DND-41 (cell line): ENCODE measurements around the gene TTLL4.
"Not testable (repeated sequence)": the region's sequence is repeated elsewhere in the genome, so short reads cannot be mapped to it uniquely, and the experiment has no call there.

Experiments
- ATAC-seq: fragments of 200-7000 bp; cut with Tn5 transposase; 3 replicates; pipeline ENCODE4 v1.9.1; 2021; ENCODE audit warnings: low read depth; ENCODE audit not compliant: insufficient read depth
- DNase-seq: peaks from one replicate; pipeline ENCODE4 v3.0.0-alpha.2; 2020
- H2AFZ ChIP-seq: 2 replicates; pipeline ENCODE4 v1.6.0; 2012; ENCODE audit warnings: low read depth, low read length
- H3K27ac ChIP-seq: 2 replicates; pipeline ENCODE4 v1.5.1; 2012; ENCODE audit warnings: low read length, inconsistent platforms
- H3K27me3 ChIP-seq: fragments of 200-600 bp; sonication (generic); 2 replicates; pipeline ENCODE4 v1.6.0; 2012; ENCODE audit warnings: low read length, mild to moderate bottlenecking, inconsistent platforms; ENCODE audit not compliant: insufficient read depth, poor library complexity
- H3K36me3 ChIP-seq: 2 replicates; pipeline ENCODE4 v1.5.1; 2012; ENCODE audit warnings: low read length, inconsistent platforms; ENCODE audit not compliant: insufficient read depth
- H3K4me1 ChIP-seq: 2 replicates; pipeline ENCODE4 v1.5.1; 2012; ENCODE audit warnings: mild to moderate bottlenecking, low read length; ENCODE audit not compliant: insufficient read depth
- H3K4me2 ChIP-seq: 2 replicates; pipeline ENCODE4 v1.6.0; 2012; ENCODE audit warnings: mild to moderate bottlenecking, moderate library complexity, low read length, inconsistent platforms; ENCODE audit not compliant: insufficient read depth
- H3K4me3 ChIP-seq, 2 experiments: fragments of 200-600 bp in 1 of 2; shearing (Covaris generic) in 1 of 2; 2 replicates each; pipeline ENCODE4 v1.5.1; 2012 to 2016; ENCODE audit warnings: inconsistent platforms in 2 of 2, low read length in 2 of 2, mild to moderate bottlenecking in 2 of 2, low read depth in 1 of 2, moderate library complexity in 1 of 2
- H3K79me2 ChIP-seq: 2 replicates; pipeline ENCODE4 v1.6.0; 2012; ENCODE audit warnings: low read length, inconsistent platforms; ENCODE audit not compliant: insufficient read depth
- H3K9ac ChIP-seq: 2 replicates; pipeline ENCODE4 v1.6.0; 2012; ENCODE audit warnings: low read depth, mild to moderate bottlenecking, inconsistent platforms, low read length, moderate library complexity
- H3K9me3 ChIP-seq: 2 replicates; pipeline ENCODE4 v1.5.1; 2012; ENCODE audit warnings: low read length, moderate library complexity, mild to moderate bottlenecking, inconsistent platforms; ENCODE audit not compliant: insufficient read depth, severe bottlenecking
- H4K20me1 ChIP-seq: 2 replicates; pipeline ENCODE4 v1.6.0; 2012; ENCODE audit warnings: low read length; ENCODE audit not compliant: insufficient read depth
- EZH2 ChIP-seq: IDR thresholded peaks from 3 replicates; pipeline ENCODE4 v1.6.1; 2012; ENCODE audit warnings: borderline replicate concordance, low read depth, mild to moderate bottlenecking, moderate library complexity, low read length, inconsistent platforms; ENCODE audit not compliant: severe bottlenecking
- TF ChIP-seq, protein P1 (sequence below): IDR thresholded peaks from 2 replicates; pipeline ENCODE4 v1.5.1; 2012; ENCODE audit warnings: borderline replicate concordance, low read length, moderate library complexity, mild to moderate bottlenecking; ENCODE audit not compliant: poor library complexity, severe bottlenecking; ENCODE audit errors: extremely low read depth

The TTLL4 gene

DNA sequence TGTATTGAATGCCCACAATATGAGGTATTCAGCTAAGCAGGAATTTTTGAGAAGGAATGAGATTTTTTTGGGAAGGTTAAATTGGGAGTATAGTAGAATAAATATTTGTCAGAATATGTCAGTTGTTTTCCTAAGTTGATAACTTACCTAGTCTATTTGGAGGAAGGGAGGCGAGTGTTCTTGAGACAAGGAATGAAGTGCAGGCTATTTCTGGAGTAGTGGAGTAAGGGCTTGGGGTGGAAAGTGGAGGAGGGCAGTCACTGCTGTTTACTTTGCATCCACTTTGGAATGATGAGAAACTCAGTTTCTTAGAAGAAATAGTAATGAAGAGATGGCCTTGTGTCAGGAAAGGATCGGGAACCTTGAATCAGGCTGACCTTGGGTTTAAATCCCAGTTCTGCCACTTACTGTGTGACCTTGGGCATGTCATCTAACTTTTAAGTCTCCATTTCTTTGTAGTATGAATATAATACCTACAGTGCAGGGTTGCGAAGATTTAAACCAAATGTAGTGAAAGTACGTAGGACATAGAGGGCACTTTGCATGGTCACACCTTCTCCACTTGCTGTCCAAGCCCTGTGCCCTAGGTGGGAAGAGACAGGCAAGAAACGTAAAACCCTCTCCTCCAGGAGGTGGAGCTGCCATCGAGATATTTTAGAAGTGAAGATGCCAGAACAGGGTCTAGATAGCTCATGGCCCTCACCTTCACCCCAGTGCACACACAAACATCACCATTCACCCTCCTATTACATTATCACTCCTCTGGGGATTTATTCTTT is 46.2 kb downstream of the TTLL4 start:
- Histone ChIP-seq H3K9ac (no peak overlapping the region), H3K4me1 (no peaks in the 10 kb centered on the region), H3K27me3 (no peaks in the 10 kb centered on the region), H3K27ac (no peak overlapping the region), H2AFZ (no peak overlapping the region), H3K4me2 (no peak overlapping the region), H3K79me2 (no peaks in the 10 kb centered on the region), H3K9me3 (no peaks in the 10 kb centered on the region), H3K4me3 (no peak overlapping the region), H4K20me1 (no peaks in the 10 kb centered on the region), H3K36me3 (peaks cover 60% of the 10 kb centered on the region)
- no peak for DNase-seq
- ATAC-seq, result no peak
- TF ChIP-seq, protein P1, sequence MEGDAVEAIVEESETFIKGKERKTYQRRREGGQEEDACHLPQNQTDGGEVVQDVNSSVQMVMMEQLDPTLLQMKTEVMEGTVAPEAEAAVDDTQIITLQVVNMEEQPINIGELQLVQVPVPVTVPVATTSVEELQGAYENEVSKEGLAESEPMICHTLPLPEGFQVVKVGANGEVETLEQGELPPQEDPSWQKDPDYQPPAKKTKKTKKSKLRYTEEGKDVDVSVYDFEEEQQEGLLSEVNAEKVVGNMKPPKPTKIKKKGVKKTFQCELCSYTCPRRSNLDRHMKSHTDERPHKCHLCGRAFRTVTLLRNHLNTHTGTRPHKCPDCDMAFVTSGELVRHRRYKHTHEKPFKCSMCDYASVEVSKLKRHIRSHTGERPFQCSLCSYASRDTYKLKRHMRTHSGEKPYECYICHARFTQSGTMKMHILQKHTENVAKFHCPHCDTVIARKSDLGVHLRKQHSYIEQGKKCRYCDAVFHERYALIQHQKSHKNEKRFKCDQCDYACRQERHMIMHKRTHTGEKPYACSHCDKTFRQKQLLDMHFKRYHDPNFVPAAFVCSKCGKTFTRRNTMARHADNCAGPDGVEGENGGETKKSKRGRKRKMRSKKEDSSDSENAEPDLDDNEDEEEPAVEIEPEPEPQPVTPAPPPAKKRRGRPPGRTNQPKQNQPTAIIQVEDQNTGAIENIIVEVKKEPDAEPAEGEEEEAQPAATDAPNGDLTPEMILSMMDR, result no peak
- TF ChIP-seq EZH2, result no peak

DNA sequence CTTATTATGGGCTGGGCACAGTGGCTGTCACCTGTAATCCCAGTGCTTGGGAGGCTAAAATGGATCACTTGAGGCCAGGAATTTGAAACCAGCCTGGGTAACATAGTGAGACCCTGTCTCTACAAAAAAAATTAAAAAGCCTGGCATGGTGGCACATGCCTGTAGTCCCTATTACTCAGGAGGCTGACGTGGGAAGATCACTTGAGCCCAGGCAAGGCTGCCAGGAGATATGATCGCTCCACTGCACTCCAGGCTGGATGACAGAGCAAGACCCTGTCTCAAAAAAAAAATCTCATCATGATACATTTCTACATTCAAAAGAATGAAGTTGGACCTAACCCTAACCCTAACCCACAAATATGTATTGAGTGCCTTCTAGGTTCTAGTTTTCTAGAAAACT is 51.2 kb downstream of the TTLL4 start:
- Histone ChIP-seq H3K79me2 (no peaks in the 10 kb centered on the region), H3K4me2 (no peak overlapping the region), H2AFZ (no peak overlapping the region), H3K9ac (no peak overlapping the region), H3K27me3 (no peaks in the 10 kb centered on the region), H3K27ac (no peak overlapping the region), H3K36me3 (peaks cover 15% of the 10 kb centered on the region; the same call in 1 of the 2 replicates), H3K4me1 (no peaks in the 10 kb centered on the region), H3K9me3 (no peaks in the 10 kb centered on the region), H4K20me1 (no peaks in the 10 kb centered on the region), H3K4me3 (no peak overlapping the region)
- no peak for ATAC-seq
- no peak for TF ChIP-seq EZH2
- TF ChIP-seq, protein P1, result no peak
- DNase-seq, result no peak

DNA sequence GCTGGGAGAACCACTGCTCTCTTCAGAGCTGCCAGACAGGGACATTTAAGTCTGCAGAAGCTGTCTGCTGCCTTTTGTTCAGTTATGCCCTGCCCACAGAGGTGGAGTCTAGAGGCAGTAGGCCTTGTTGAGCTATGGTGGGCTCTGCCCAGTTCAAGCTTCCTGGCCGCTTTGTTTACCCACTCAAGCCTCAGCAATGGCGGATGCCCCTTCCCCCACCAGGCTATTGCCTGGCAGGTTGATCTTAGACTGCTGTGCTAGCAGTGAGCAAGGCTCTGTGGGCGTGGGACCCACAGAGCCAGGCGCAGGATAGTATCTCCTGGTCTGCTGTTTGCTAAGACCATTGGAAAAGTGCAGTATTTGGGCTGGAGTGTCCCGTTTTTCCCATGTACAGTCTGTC is 62.1 kb downstream of the TTLL4 start:
- peaks cover 11% of the 10 kb centered on the region for H3K9me3 ChIP-seq
- not testable (repeated sequence) for H3K79me2 ChIP-seq, ATAC-seq

DNA sequence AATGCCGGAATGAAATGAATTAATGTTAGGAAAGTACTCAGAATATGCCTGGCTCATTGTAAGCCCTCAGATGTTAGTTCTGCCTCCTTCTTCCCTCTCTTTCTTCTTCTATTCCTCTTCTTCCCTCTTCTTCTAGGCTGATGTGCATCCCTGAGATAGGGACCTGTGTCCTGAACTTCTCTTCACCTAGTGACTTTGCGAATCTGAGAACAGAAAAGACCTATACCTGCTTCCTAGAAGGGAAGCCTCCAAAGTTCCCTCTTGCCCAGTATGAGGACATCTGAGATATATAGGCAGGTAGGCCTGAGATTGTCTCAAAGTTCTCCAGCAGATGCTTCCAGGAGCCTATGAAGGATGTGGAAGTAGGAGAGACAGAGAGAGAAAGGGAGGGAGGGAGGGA is 63.2 kb downstream of the TTLL4 start:
- no peaks in the 10 kb centered on the region for H3K79me2 ChIP-seq
- no peak overlapping the region for H3K27ac ChIP-seq
- DNase-seq (no peak), ATAC-seq (no peak)
- no peaks in the 10 kb centered on the region for H3K27me3 ChIP-seq
- no peak overlapping the region for H3K4me2 ChIP-seq
- no peak for TF ChIP-seq EZH2
- TF ChIP-seq, protein P1, result no peak
- no peak overlapping the region for H3K9ac ChIP-seq
- no peak overlapping the region for H2AFZ ChIP-seq
- H3K4me1 ChIP-seq, result no peaks in the 10 kb centered on the region
- H3K9me3 ChIP-seq, result peaks cover 12% of the 10 kb centered on the region
- H3K36me3 ChIP-seq, result no peaks in the 10 kb centered on the region
- H4K20me1 ChIP-seq, result no peaks in the 10 kb centered on the region
- no peak overlapping the region for H3K4me3 ChIP-seq

More for the DNA sequence above, 62.1 kb downstream of the TTLL4 start:
- not testable (repeated sequence) for DNase-seq, H3K36me3 ChIP-seq, H3K27me3 ChIP-seq, H3K27ac ChIP-seq, H3K9ac ChIP-seq, H3K4me1 ChIP-seq, H3K4me3 ChIP-seq, H3K4me2 ChIP-seq, H2AFZ ChIP-seq, H4K20me1 ChIP-seq
